Endothelial cell of umbilical vein (primary cell): Measurements from ENCODE around the gene SMPX. TPM values are rescaled to one million over a fixed set of nuclear protein-coding genes. Genes with fewer than 3 reads are reported as not detected.

ENCODE experiments used
- BruUV-seq: library from RNA; stranded (reverse); fragments of 400-500 nt; replicated peaks from 2 replicates; lab custom pipeline; 2021; lab: Mats Ljungman, UMichigan
- CTCF ChIA-PET: fragments of 300-600, 350-600 bp; sonication (Branson Sonifier 250); formaldehyde crosslinking; loops from one replicate; lab custom pipeline; 2021; ENCODE audit warnings: antibody characterized with exemption, inconsistent platforms; lab: Charles Lee
- POLR2A ChIA-PET: fragments of 300-600, 350-600 bp; sonication (Branson Sonifier 250); formaldehyde crosslinking; loops from one replicate; lab custom pipeline; 2021; ENCODE audit warnings: antibody characterized with exemption, inconsistent platforms; lab: Charles Lee
- DNase-seq: peaks from one replicate; pipeline ENCODE4 v3.0.0-alpha.2; 2011; ENCODE audit warnings: low read depth, low spot score
- FAIRE-seq: peaks from 2 replicates; lab custom pipeline; 2011; peaks lifted over from hg19 to GRCh38; lab: Jason Lieb, UNC
- H2AFZ ChIP-seq: 2 replicates; pipeline ENCODE4 v1.6.0; 2012; ENCODE audit warnings: low read depth, low read length, control low read depth, inconsistent platforms
- H3K27ac ChIP-seq: 2 replicates; pipeline ENCODE4 v1.5.1; 2011; ENCODE audit warnings: low read depth, mild to moderate bottlenecking, control low read depth, low read length, moderate library complexity; ENCODE audit not compliant: insufficient read depth
- H3K27me3 ChIP-seq, 2 experiments: 2 replicates each; pipeline versions ENCODE4 v1.6.0 to v1.6.1; 2011; ENCODE audit warnings: low read length in 2 of 2, mixed read lengths in 1 of 2; ENCODE audit not compliant: control insufficient read depth in 2 of 2, insufficient read depth in 2 of 2
- H3K36me3 ChIP-seq, 2 experiments: 2 replicates in 1 of 2; 3 replicates in 1 of 2; pipeline ENCODE4 v1.5.1; 2011; ENCODE audit warnings: low read length in 2 of 2, mild to moderate bottlenecking in 1 of 2, moderate library complexity in 1 of 2; ENCODE audit not compliant: control insufficient read depth in 2 of 2, insufficient read depth in 2 of 2; ENCODE audit errors: extremely low read depth in 1 of 2
- H3K4me1 ChIP-seq: 3 replicates; pipeline ENCODE4 v1.5.1; 2011; ENCODE audit warnings: mild to moderate bottlenecking, low read length; ENCODE audit not compliant: control insufficient read depth, insufficient read depth; ENCODE audit errors: extremely low read depth
- H3K4me2 ChIP-seq: 2 replicates; pipeline ENCODE4 v1.6.1; 2011; ENCODE audit warnings: low read length, control low read depth, mixed read lengths; ENCODE audit not compliant: insufficient read depth
- H3K4me3 ChIP-seq, 3 experiments: fragments of 200-600 bp in 1 of 3; sonication (generic), shearing (Covaris generic) in 1 of 3; replicated peaks in 1 of 3; 2 replicates each; pipeline ENCODE4 v1.5.1; 2011 to 2016; ENCODE audit warnings: control low read depth in 3 of 3, low read length in 3 of 3, mild to moderate bottlenecking in 2 of 3, inconsistent platforms in 1 of 3, low read depth in 1 of 3, moderate library complexity in 1 of 3; ENCODE audit not compliant: insufficient read depth in 1 of 3
- H3K79me2 ChIP-seq: 2 replicates; pipeline ENCODE4 v1.6.0; 2012; ENCODE audit warnings: low read length, inconsistent platforms; ENCODE audit not compliant: control insufficient read depth, insufficient read depth
- H3K9ac ChIP-seq: replicated peaks from 2 replicates; pipeline ENCODE3; 2011; ENCODE audit warnings: low read length, control low read depth; ENCODE audit not compliant: insufficient read depth; ENCODE audit errors: extremely low read depth
- H3K9me1 ChIP-seq: replicated peaks from 3 replicates; pipeline ENCODE4 v1.6.0; 2011; ENCODE audit warnings: mild to moderate bottlenecking, low read length; ENCODE audit not compliant: control insufficient read depth, insufficient read depth; ENCODE audit errors: extremely low read depth
- H3K9me3 ChIP-seq: replicated peaks from 2 replicates; pipeline ENCODE4 v1.5.1; 2012; ENCODE audit warnings: low read length, inconsistent platforms; ENCODE audit not compliant: control insufficient read depth, insufficient read depth
- H4K20me1 ChIP-seq: replicated peaks from 2 replicates; pipeline ENCODE3; 2011; ENCODE audit warnings: mild to moderate bottlenecking, low read length; ENCODE audit not compliant: control insufficient read depth, insufficient read depth; ENCODE audit errors: extremely low read depth
- CTCF ChIP-seq, 2 donors: IDR thresholded peaks; 1 replicate in 1 of 2; 2 replicates in 1 of 2; pipeline ENCODE4 v1.5.1; 2011; ENCODE audit warnings: low read length in 2 of 2, mild to moderate bottlenecking in 2 of 2, moderate library complexity in 2 of 2, control low read depth in 1 of 2, inconsistent platforms in 1 of 2, low read depth in 1 of 2; ENCODE audit not compliant: insufficient read depth in 1 of 2; ENCODE audit errors: extremely low read depth in 1 of 2
- EZH2 ChIP-seq: IDR thresholded peaks from 2 replicates; pipeline ENCODE4 v1.6.1; 2012; ENCODE audit warnings: borderline replicate concordance, low read depth, mild to moderate bottlenecking, moderate library complexity, low read length, inconsistent platforms; ENCODE audit not compliant: severe bottlenecking
- FOS ChIP-seq: IDR thresholded peaks from 2 replicates; pipeline ENCODE4 v1.6.1; 2011; ENCODE audit warnings: mild to moderate bottlenecking, low read length, moderate library complexity, borderline replicate concordance; ENCODE audit not compliant: insufficient read depth
- GATA2 ChIP-seq: IDR thresholded peaks from 2 replicates; pipeline ENCODE4 v1.7.0; 2011; ENCODE audit warnings: low read depth, mild to moderate bottlenecking, moderate library complexity, mixed read lengths, low read length; ENCODE audit not compliant: insufficient read length, insufficient read depth
- JUN ChIP-seq: IDR thresholded peaks from 2 replicates; pipeline ENCODE4 v1.6.1; 2011; ENCODE audit warnings: borderline replicate concordance, low read depth; ENCODE audit not compliant: insufficient read length, insufficient read depth
- MAX ChIP-seq: IDR thresholded peaks from 2 replicates; pipeline ENCODE4 v1.6.1; 2011; ENCODE audit not compliant: insufficient read depth, insufficient read length
- MYC ChIP-seq: IDR thresholded peaks from one replicate; pipeline ENCODE4 v1.6.1; 2011; ENCODE audit warnings: mild to moderate bottlenecking, low read depth, low read length
- POLR2A ChIP-seq: IDR thresholded peaks from 2 replicates; pipeline ENCODE4 v1.6.1; 2012; ENCODE audit warnings: low read depth, mild to moderate bottlenecking, control low read depth, low read length
- POLR2AphosphoS5 ChIP-seq: IDR thresholded peaks from 2 replicates; pipeline ENCODE4 v1.6.1; 2012; ENCODE audit warnings: low read depth, mild to moderate bottlenecking, control low read depth, low read length, moderate library complexity; ENCODE audit not compliant: insufficient read depth
- dilution Hi-C: fragments of 300-500 bp; cut with MboI; formaldehyde crosslinking; loops from one replicate; pipeline ENCODE4 v1.15.0; 2019; ENCODE audit warnings: low sequenced_read_pairs; ENCODE audit not compliant: extremely low pct_ligation_motif_present
- intact Hi-C: fragments of 100-400 bp; cut with micrococcal nuclease; formaldehyde crosslinking; loops from one replicate; pipeline ENCODE4 v1.10.0; 2022
- polyA plus RNA-seq, 4 experiments: library from polyadenylated mRNA; depleted of rRNA in 3 of 4; stranded (reverse) in 3 of 4; unstranded in 1 of 4; fragments of >200 nt; gene quantifications; 2 replicates each; pipeline versions ENCODE4 v1.2.1 to v1.2.3, GENCODE V29; 2011 to 2012; ENCODE audit warnings: missing spikeins in 1 of 4
- total RNA-seq: library from RNA; stranded (reverse); gene quantifications from 2 replicates; pipeline ENCODE4 v1.2.3, GENCODE V29; 2021

SMPX gene
- total and polyA plus RNA-seq, 2 donors (not counting 3 experiments of a cell fraction or from before 2014, with no cell fraction given): not detected

- no peak for FAIRE-seq
- ChIA-PET POLR2A (no interaction called here), CTCF (interaction anchor here (1.3 kb wide), 1 partner anchor 240 kb away, joined by 3 read pairs; no protein-coding TSS in a partner anchor)
- H3K4me1 ChIP-seq: no peaks in the 10 kb centered on the region
- H3K4me2 ChIP-seq: no peak overlapping the region
- H3K9me3 ChIP-seq: no peaks in the 10 kb centered on the region
- intact Hi-C loops: no loop called here
- H4K20me1 ChIP-seq: no peaks in the 10 kb centered on the region
- H3K36me3 ChIP-seq: no peaks in the 10 kb centered on the region
- no peaks in the 10 kb centered on the region for H3K27me3 ChIP-seq
- no peaks in the 10 kb centered on the region for H3K9me1 ChIP-seq
- no peak overlapping the region for H3K4me3 ChIP-seq
- H3K27ac ChIP-seq: no peak overlapping the region
- H3K79me2 ChIP-seq: no peaks in the 10 kb centered on the region
- TF ChIP-seq MAX: no peak
- no peak for TF ChIP-seq CTCF (IDR thresholded peaks at IDR 0.05; ENCODE audit: extremely low read depth in 1 of 2, insufficient read depth in 1 of 2, low read depth in 1 of 2, low read length in 2 of 2)
- TF ChIP-seq JUN: no peak
- no peak for TF ChIP-seq MYC
- TF ChIP-seq GATA2: no peak
- TF ChIP-seq POLR2A: no peak
- no peak for TF ChIP-seq EZH2
- TF ChIP-seq POLR2AphosphoS5: no peak
- TF ChIP-seq FOS: no peak
- H2AFZ ChIP-seq: no peak overlapping the region
- DNase-seq: no peak
- H3K9ac ChIP-seq: no peak overlapping the region
- dilution Hi-C loops: no loop called here
- BruUV-seq: no TSS peak
These were observed 22.7 kb downstream of the SMPX start for GRCh38 chrX:21735038-21735767.
